ENCODE measurements around the gene MAD2L1BP.
A peak's percentile ranks its signal among the peaks of the same experiment; 100 is the strongest.
"Not testable (repeated sequence)": the region's sequence is repeated elsewhere in the genome, so short reads cannot be mapped to it uniquely, and the experiment has no call there.

MAD2L1BP gene

DNA sequence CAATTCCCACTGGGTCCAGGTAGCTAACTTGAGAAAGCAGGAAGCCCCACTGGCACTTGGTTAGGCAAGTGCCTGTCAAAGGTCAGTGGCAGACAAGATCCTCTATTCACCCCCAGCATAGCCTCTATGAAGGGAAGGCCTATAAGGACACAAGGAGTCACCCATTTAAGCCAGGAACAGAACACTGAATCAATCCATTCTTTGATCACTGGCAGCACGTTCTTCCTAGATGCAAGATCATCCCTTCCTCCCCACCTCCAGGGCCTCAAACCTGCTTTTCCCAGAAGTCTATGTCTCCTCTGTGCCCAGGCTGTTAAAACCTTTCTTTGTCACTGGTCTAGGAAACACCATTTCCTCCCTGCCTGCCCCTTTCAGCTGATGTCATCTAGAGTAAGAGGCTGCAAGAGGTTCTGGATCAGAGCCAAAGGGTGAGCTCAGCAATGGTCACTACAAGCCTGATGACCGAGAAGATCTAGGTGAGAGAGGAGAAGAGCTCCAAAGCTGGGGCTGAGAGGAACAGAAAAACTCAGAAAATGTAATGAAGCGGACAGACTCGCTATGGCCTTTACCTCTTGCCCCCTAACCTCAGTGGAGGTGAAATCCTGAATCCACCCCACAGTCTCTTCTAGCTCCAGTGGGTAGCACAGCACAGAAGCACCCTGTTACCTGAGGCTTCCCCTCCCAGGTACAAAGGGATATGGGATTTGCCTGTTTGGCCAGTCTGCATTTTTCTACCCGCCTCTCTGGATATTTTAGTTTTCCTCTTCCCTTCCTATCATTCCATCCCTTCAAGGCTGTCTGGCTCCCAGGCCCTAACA, 8.4 kb upstream of the MAD2L1BP start:
- DNase-seq = peak; percentile 50

- peak; percentile 37 for DNase-seq
Observed at GRCh38 chr6:43628393-43629103, 7.1 kb upstream of the MAD2L1BP start.

DNA sequence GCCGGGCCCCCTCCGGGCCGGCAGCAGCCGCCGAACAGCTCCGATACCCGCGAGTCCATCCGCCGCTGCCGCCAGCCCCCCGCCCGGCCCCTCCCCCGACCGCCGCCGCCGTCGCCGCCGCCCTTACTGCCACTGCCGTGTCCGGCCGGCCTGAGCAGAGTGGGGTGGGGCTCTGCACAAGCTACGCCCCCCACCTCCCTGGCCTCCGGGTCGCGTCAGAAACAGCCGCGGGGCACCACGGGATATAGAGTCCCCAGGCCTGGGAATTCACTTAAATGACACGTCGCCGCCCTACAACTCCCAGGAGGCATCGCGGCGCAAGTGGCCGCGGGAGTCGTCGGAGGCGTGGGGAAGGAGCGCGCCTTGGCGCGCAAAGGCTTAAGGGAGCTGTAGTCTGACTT, 6.5 kb upstream of the MAD2L1BP start, which contains the start of gene GTPBP2:
Gene GTPBP2, minus strand, starts transcription at position 161 of the 401 bp plus-strand sequence. Its CDS starts 102 bp downstream, at position 59.
- peak; percentile 99 for DNase-seq

DNA sequence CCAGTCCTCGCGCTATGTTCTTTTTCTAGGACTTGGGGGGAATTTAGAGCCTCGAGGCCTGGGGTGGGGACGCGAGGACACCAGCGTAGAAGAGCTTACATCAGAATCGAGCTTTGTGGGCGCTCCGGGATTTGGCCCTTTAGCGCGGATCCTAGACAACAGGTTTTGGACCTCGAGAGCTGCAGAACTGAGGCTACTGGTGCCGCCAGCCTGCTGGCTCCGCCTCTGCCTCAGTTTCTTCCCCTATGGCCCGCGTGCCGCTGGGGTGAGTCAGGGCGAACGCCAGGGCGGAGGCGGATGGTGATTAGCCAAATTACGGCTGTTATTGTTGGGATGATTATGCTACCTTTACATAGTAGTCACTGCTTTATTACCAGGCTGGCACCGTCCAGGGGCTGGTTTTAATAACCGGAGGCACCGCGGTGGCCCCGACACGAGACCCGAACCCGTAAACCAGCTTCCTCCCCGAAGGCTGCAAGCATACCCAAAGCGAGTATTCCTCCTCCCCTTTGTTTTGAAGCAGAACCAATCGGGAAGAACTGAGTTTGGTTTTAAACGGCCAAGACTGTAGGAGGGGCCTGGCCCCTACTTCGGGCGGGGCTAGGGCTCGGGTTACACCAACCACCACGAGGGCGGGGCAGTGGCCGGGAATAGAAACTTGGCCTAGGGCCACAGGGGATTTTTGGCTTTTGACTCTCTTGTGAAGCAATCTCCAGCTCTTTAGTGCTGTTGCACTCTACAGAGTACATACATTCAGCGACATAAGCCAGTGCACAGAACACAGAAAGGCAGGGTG, 5.9 kb upstream of the MAD2L1BP start:
- peak; percentile 95 for DNase-seq

GRCh38 chr6:43630980-43631619, 4.5 kb upstream of the MAD2L1BP start:
- DNase-seq = no peak

- DNase-seq = not testable (repeated sequence)
Observed at GRCh38 chr6:43633002-43633401, 2.6 kb upstream of the MAD2L1BP start.

DNA sequence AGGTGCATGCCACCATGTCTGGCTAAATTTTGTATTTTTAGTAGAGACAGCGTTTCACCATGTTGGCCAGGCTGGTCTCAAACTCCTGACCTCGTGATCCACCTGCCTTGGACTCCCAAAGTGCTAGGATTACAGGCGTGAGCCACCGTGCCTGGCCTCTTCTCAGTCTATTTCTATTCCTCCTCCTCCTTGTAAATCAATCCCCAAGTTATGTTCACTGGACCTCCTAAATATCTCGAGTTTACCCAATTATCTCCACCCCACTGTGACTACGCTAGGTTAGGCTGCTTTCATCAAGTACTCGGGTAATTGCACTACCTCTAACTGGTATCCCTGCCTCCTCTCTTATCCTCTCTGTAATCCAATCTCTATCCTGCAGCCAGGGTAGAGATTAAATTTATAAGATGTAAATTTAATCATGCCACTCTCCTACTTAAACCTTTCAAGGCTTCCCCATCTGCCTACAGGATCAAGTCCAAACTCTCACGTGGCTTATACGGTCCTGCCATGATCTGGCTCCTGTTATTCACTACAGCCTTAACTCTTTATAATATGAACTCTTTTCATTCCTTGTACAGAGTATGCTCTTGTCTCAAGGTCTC, 837 bp upstream of the MAD2L1BP start:
- DNase-seq = peak; percentile 16

DNA sequence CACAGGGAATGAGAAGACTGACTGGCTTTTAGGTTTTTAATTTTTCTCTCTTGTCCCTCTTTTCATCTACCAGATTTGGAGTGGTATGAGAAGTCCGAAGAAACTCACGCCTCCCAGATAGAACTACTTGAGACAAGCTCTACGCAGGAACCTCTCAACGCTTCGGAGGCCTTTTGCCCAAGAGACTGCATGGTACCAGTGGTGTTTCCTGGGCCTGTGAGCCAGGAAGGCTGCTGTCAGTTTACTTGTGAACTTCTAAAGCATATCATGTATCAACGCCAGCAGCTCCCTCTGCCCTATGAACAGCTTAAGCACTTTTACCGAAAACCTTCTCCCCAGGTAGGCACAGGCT, 644 bp downstream of the MAD2L1BP start:
- DNase-seq = peak; percentile 21

DNA sequence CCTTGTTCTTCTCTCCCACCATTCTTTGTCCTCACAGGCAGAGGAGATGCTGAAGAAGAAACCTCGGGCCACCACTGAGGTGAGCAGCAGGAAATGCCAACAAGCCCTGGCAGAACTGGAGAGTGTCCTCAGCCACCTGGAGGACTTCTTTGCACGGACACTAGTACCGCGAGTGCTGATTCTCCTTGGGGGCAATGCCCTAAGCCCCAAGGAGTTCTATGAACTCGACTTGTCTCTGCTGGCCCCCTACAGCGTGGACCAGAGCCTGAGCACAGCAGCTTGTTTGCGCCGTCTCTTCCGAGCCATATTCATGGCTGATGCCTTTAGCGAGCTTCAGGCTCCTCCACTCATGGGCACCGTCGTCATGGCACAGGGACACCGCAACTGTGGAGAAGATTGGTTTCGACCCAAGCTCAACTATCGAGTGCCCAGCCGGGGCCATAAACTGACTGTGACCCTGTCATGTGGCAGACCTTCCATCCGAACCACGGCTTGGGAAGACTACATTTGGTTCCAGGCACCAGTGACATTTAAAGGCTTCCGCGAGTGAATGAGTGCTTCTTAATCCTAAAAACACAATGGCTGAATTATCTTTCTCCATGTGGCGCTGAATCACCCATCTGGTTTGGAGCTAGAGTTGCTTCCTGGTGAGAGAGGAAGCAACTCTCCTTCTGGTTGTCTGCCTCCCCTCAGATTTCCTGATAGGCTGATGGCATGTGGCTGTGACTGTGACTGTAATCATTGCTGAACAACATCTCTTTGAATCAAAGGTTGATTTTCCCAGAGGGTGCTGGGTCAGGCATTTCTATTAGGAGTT, 4.6 kb downstream of the MAD2L1BP start:
- no peak for DNase-seq

GRCh38 chr6:43644940-43645612, 9.4 kb downstream of the MAD2L1BP start, which contains the start of gene RSPH9:
Gene RSPH9 (plus strand): TSS chr6:43645036. CDS start chr6:43645099, 63 bp downstream.
- no peak for DNase-seq

DNA sequence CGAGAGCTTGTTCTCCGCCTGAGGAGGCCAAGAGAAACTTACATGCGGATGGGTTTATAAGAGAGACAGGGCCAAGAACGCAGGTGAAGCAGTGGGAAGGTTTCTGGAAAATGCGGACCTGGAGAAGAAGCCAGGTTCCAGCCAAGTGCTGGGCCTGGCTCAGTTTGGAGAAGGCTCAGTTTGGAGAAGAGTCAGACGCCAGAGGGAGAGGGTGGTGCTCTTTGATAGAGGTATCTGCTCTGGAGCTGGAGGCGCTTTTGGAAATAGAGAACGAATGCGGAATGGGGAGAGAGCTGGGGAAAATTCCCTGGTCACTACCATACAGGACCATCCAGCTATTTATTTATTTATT, 9.9 kb downstream of the MAD2L1BP start:
- DNase-seq = no peak

DNA sequence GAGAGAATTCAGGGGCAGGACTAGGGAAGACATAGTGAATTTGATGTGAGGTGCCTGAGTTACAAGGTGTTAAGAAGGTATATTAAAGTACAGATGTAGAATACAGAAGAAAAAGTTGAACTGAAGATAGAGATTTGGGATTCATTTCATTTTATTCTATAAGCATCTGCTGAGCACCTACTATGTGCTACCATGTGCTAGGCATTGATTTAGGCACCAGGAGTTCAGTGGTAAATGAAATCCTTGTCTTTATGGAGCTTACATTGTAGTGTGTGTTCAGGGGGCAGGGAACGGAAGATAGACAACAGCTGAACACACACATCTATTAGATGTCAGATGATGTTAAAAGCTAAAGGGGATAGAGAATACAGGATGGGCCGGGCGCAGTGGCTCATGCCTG, 12.0 kb downstream of the MAD2L1BP start:
- DNase-seq = no peak

DNA sequence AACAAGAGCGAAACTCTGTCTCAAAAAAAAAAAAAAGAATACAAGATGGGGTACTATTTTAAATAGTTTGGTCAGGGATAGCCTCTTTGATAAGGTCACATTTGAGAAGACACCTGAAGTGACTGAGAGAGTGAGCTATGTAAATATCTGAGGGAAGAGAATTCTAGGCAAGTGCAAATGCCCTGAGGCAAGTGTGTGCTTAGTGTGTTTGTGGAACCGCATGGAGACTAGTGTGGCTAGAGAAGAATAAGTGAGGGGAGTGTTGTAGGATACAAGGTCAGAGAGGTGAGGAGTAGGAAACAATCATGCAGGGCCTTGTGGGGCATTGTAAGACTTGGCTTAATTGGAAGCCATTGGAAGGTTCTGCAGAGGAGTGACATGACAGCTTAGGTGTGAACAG, 12.6 kb downstream of the MAD2L1BP start:
- no peak for DNase-seq

DNA sequence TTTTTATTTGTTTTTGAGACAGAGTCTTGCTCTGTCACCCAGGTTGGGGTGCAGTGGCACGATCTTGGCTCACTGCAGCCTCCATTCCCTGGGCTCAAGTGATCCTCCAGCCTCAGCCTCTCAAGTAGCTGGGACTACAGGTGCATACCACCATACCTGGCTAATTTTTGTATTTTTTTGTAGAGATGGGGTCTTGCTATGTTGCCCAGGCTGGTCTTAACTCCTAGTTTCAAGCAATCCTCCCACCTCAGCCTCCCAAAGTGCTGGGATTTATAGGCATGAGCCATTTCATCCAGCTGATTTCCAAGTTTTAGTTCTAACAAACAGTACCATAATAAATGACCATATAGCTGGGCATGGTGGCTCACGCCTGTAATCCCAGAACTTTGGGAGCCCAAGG, 17.2 kb downstream of the MAD2L1BP start:
- DNase-seq = not testable (repeated sequence)

- no peak for DNase-seq
Observed at GRCh38 chr6:43657221-43657802, 21.7 kb downstream of the MAD2L1BP start.

DNA sequence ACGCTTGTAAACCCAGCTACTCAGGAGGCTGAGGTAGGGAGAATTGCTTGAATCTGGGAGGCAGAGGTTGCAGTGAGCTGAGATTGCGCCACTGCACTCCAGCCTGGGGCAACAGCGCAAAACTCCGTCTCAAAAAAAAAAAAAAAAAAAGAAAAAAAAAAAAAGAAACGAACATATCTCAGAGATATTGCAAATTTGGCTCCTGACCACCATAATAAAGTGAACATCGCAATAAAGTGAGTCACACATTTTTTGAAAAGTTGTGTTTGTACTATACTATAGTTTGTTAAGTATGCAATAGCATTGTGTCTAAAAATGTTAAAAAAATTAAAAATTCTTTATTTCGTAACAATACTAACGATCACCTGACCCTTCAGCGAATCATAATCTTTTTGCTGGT, 22.5 kb downstream of the MAD2L1BP start:
- DNase-seq = no peak

DNA sequence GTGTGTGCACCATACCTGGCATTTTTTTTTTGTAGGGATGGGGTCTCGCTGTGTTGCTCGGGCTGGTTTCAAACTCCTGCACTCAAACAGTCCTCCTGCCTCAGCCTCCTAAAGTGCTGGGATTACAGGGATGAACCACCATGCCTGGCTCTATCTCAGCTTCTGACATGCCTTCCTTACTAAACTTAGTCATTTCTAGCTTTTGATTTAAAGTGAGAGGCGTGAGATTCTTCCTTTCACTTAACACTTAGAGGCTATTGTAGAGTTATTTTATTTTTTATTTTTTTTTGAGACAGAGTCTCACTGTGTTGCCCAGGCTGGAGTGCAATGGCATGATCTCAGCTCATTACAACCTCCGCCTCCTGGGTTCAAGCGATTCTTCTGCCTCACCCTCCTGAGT, 27.3 kb downstream of the MAD2L1BP start:
- not testable (repeated sequence) for DNase-seq

GRCh38 chr6:43665376-43665775, 29.7 kb downstream of the MAD2L1BP start:
- DNase-seq = no peak

GRCh38 chr6:43666196-43666920, 30.7 kb downstream of the MAD2L1BP start:
- DNase-seq = no peak

Data from NCI-H1092 treated with DMSO at 0.1 percent for 48 hours (cell line).